IMR-90 (cell line): ENCODE data around the gene PSMB1. TPM values are rescaled to one million over a fixed set of nuclear protein-coding genes. Genes with fewer than 3 reads are reported as not detected.

Experiments
- ATAC-seq: fragments of 200-7000 bp; cut with Tn5 transposase; 2 replicates; pipeline ENCODE4 v1.9.1; 2020; ENCODE audit warnings: low read depth, mild to moderate bottlenecking, moderate library complexity
- BruUV-seq: library from RNA; stranded (reverse); fragments of 400-500 nt; replicated peaks from 2 replicates; lab custom pipeline; 2021; lab: Mats Ljungman, UMichigan
- CTCF ChIA-PET: fragments of 300-600 bp; formaldehyde crosslinking; extraction: SDS; loops from one replicate; lab custom pipeline; 2021; ENCODE audit warnings: antibody characterized with exemption; lab: Yijun Ruan, JAX
- POLR2A ChIA-PET: fragments of 300-600 bp; sonication (Branson Sonifier 250); formaldehyde crosslinking; loops from one replicate; lab custom pipeline; 2022; ENCODE audit warnings: antibody characterized with exemption; ENCODE audit not compliant: unreplicated experiment; lab: Charles Lee
- DNase-seq: peaks from one replicate; pipeline ENCODE4 v3.0.0; 2013
- H2AFZ ChIP-seq: replicated peaks from 2 replicates; pipeline ENCODE3; 2013; ENCODE audit warnings: low read length, mild to moderate bottlenecking; ENCODE audit not compliant: poor library complexity
- H2AK5ac ChIP-seq: 2 replicates; pipeline ENCODE4 v1.6.1; 2013; ENCODE audit warnings: low read depth, low read length, inconsistent platforms
- H2AK9ac ChIP-seq: replicated peaks from 2 replicates; pipeline ENCODE3; 2013; ENCODE audit warnings: mild to moderate bottlenecking, low read depth, low read length, moderate library complexity; ENCODE audit not compliant: poor library complexity
- H2BK120ac ChIP-seq: 2 replicates; pipeline ENCODE4 v1.6.1; 2013; ENCODE audit warnings: low read depth, low read length, inconsistent platforms
- H2BK15ac ChIP-seq: 3 replicates; pipeline ENCODE4 v1.6.1; 2013; ENCODE audit warnings: low read depth, low read length, inconsistent platforms
- H2BK20ac ChIP-seq: 2 replicates; pipeline ENCODE4 v1.6.1; 2013; ENCODE audit warnings: low read depth, mild to moderate bottlenecking, inconsistent platforms, low read length, moderate library complexity
- H2BK5ac ChIP-seq: 2 replicates; pipeline ENCODE4 v1.6.1; 2013; ENCODE audit warnings: mild to moderate bottlenecking, low read depth, low read length, inconsistent platforms; ENCODE audit not compliant: poor library complexity, severe bottlenecking
- H3K14ac ChIP-seq: replicated peaks from 2 replicates; pipeline ENCODE4 v1.6.1; 2013; ENCODE audit warnings: low read depth, low read length, inconsistent platforms
- H3K18ac ChIP-seq: 2 replicates; pipeline ENCODE4 v1.6.1; 2013; ENCODE audit warnings: low read depth, low read length, control low read depth
- H3K23ac ChIP-seq: 2 replicates; pipeline ENCODE4 v1.6.1; 2013; ENCODE audit warnings: low read depth, low read length, inconsistent platforms
- H3K27ac ChIP-seq: 2 replicates; pipeline ENCODE4 v1.5.1; 2013; ENCODE audit warnings: mild to moderate bottlenecking, control low read depth, low read length; ENCODE audit not compliant: insufficient read depth
- H3K27me3 ChIP-seq: 2 replicates; pipeline ENCODE4 v1.6.1; 2013; ENCODE audit warnings: low read length; ENCODE audit not compliant: control insufficient read depth, insufficient read depth
- H3K36me3 ChIP-seq: 2 replicates; pipeline ENCODE4 v1.6.1; 2013; ENCODE audit warnings: low read length, mixed read lengths; ENCODE audit not compliant: control insufficient read depth, insufficient read depth
- H3K4ac ChIP-seq: 2 replicates; pipeline ENCODE4 v1.6.1; 2013; ENCODE audit warnings: low read depth, low read length, inconsistent platforms
- H3K4me1 ChIP-seq: 2 replicates; pipeline ENCODE4 v1.6.1; 2013; ENCODE audit warnings: low read length, mixed read lengths; ENCODE audit not compliant: control insufficient read depth, insufficient read depth
- H3K4me2 ChIP-seq: 2 replicates; pipeline ENCODE4 v1.6.1; 2013; ENCODE audit warnings: low read depth, mild to moderate bottlenecking, control low read depth, low read length, moderate library complexity
- H3K4me3 ChIP-seq: 2 replicates; pipeline ENCODE4 v1.5.1; 2013; ENCODE audit warnings: low read depth, mild to moderate bottlenecking, control low read depth, low read length, moderate library complexity; ENCODE audit not compliant: insufficient read depth
- H3K56ac ChIP-seq: 2 replicates; pipeline ENCODE4 v1.6.1; 2013; ENCODE audit warnings: low read length, inconsistent platforms; ENCODE audit not compliant: insufficient read depth; ENCODE audit errors: extremely low read depth
- H3K79me1 ChIP-seq, 2 experiments: 2 replicates each; pipeline ENCODE4 v1.6.1; 2013; ENCODE audit warnings: low read length in 2 of 2, inconsistent platforms in 1 of 2, low read depth in 1 of 2
- H3K9ac ChIP-seq: 2 replicates; pipeline ENCODE4 v1.6.1; 2013; ENCODE audit warnings: low read depth, low read length, control low read depth
- H3K9me1 ChIP-seq: 2 replicates; pipeline ENCODE4 v1.6.1; 2013; ENCODE audit warnings: low read length, inconsistent platforms; ENCODE audit not compliant: insufficient read depth
- H3K9me3 ChIP-seq: 2 replicates; pipeline ENCODE4 v1.6.1; 2013; ENCODE audit warnings: low read length; ENCODE audit not compliant: control insufficient read depth, insufficient read depth
- H4K20me1 ChIP-seq: 2 replicates; pipeline ENCODE4 v1.6.1; 2013; ENCODE audit warnings: low read length, inconsistent platforms; ENCODE audit not compliant: insufficient read depth
- H4K5ac ChIP-seq: 2 replicates; pipeline ENCODE4 v1.6.1; 2013; ENCODE audit warnings: mild to moderate bottlenecking, low read depth, low read length, control low read depth
- H4K8ac ChIP-seq, 2 experiments: 2 replicates each; pipeline ENCODE4 v1.6.1; 2013; ENCODE audit warnings: low read depth in 2 of 2, low read length in 2 of 2, control low read depth in 1 of 2, inconsistent platforms in 1 of 2
- H4K91ac ChIP-seq: 2 replicates; pipeline ENCODE4 v1.6.1; 2013; ENCODE audit warnings: low read depth, low read length, inconsistent platforms; ENCODE audit not compliant: insufficient read depth
- CHD1 ChIP-seq: IDR thresholded peaks from 2 replicates; pipeline ENCODE4 v1.6.1; 2012; ENCODE audit warnings: low read depth, low read length, improper control_type of control experiment
- CTCF ChIP-seq: conservative IDR thresholded peaks from 2 replicates; pipeline ENCODE4 v1.5.1; 2012; ENCODE audit warnings: mild to moderate bottlenecking, low read depth, low read length, improper control_type of control experiment
- FOS ChIP-seq: fragments of 150-350 bp; IDR thresholded peaks from 2 replicates; pipeline ENCODE4 v1.6.1; 2016; ENCODE audit warnings: low read depth, low read length
- NFE2L2 ChIP-seq: fragments of 150-350 bp; IDR thresholded peaks from 2 replicates; pipeline ENCODE4 v1.6.1; 2016; ENCODE audit warnings: low read depth, mild to moderate bottlenecking, low read length
- POLR2A ChIP-seq: IDR thresholded peaks from 2 replicates; pipeline ENCODE4 v1.6.1; 2012; ENCODE audit warnings: mild to moderate bottlenecking, low read depth, low read length
- SMC3 ChIP-seq: fragments of 150-350 bp; IDR thresholded peaks from 2 replicates; pipeline ENCODE4 v1.6.1; 2016; ENCODE audit warnings: low read depth, mild to moderate bottlenecking, antibody characterized with exemption, low read length, moderate library complexity
- WGBS, 2 experiments: methylation state at CpG; one replicate each; pipeline versions ENCODE4 v1.1.5 to v1.1.7; 2013; ENCODE audit warnings: missing lambda C conversion rate in 2 of 2; ENCODE audit not compliant: insufficient read length in 1 of 2; ENCODE audit errors: extremely low coverage in 2 of 2; 5-methylcytosine and 5-hydroxymethylcytosine counted together
- dilution Hi-C: fragments of 300-500 bp; cut with HindIII; formaldehyde crosslinking; loops from one replicate; pipeline ENCODE4 v1.14.3; 2018; ENCODE audit warnings: low sequenced_read_pairs; ENCODE audit not compliant: unreplicated experiment
- in situ Hi-C: fragments of 300-500 bp; cut with MboI; formaldehyde crosslinking; loops from 3 replicates; pipeline ENCODE4 v1.14.3; 2019; ENCODE audit warnings: low sequenced_read_pairs, inconsistent platforms, mixed read lengths
- intact Hi-C: fragments of 100-400 bp; cut with micrococcal nuclease; formaldehyde crosslinking; loops from 2 replicates; pipeline ENCODE4 v1.10.0; 2022
- polyA plus RNA-seq, 3 experiments: library from polyadenylated mRNA; depleted of rRNA; stranded (reverse); fragments of >200 nt; gene quantifications; 2 replicates each; pipeline ENCODE4 v1.2.3, GENCODE V29; 2012; ENCODE audit warnings: low replicate concordance in 1 of 3
- total RNA-seq: library from RNA; depleted of rRNA; stranded (reverse); fragments of >200 nt; gene quantifications from 2 replicates; pipeline ENCODE4 v1.2.3, GENCODE V29; 2012

PSMB1 gene
- total and polyA plus RNA-seq, 2 of the 4 experiments (the other 2 are of a cell fraction) = 450 to 508 TPM

- no peak overlapping the region for H2BK20ac ChIP-seq
- no peaks in the 10 kb centered on the region for H3K36me3 ChIP-seq
- no peak overlapping the region for H3K4me2 ChIP-seq
- ATAC-seq (no peak), DNase-seq (no peak)
- POLR2A ChIA-PET = no interaction called here
- no peak overlapping the region for H2BK120ac ChIP-seq
- no peak overlapping the region for H3K18ac ChIP-seq
- H3K9me1 ChIP-seq = no peaks in the 10 kb centered on the region
- no peaks in the 10 kb centered on the region for H4K20me1 ChIP-seq
- CTCF ChIA-PET = interaction anchor here (1.0 to 1.6 kb wide), 2 partner anchors 666 to 708 kb away, joined by 3 to 4 read pairs; no protein-coding TSS in a partner anchor
- no peak overlapping the region for H3K9ac ChIP-seq
- H2AK5ac ChIP-seq = no peak overlapping the region
- no TSS peak for BruUV-seq
- H4K91ac ChIP-seq = no peak overlapping the region
- H3K27me3 ChIP-seq = peaks cover 5% of the 10 kb centered on the region; the same call in 1 of the 2 replicates
- no peak overlapping the region for H4K5ac ChIP-seq
- H2BK15ac ChIP-seq = no peak overlapping the region
- no peak overlapping the region for H3K23ac ChIP-seq
- no peak overlapping the region for H3K56ac ChIP-seq
- in situ Hi-C loops = no loop called here
- TF ChIP-seq CHD1 (no peak), POLR2A (no peak), SMC3 (no peak), NFE2L2 (no peak), FOS (no peak), CTCF (no peak)
- H2BK5ac ChIP-seq = no peak overlapping the region
- no peaks in the 10 kb centered on the region for H3K4me1 ChIP-seq
- peaks cover 13% of the 10 kb centered on the region; the same call in 1 of the 2 replicates for H3K9me3 ChIP-seq
- no peak overlapping the region for H3K14ac ChIP-seq
- no peaks in the 10 kb centered on the region for H3K79me1 ChIP-seq
- WGBS, 2 experiments = 0% methylated on average over 1 of the region's 4 CpGs; no CpG with 5 or more reads in 1 of the 2 experiments
- H2AK9ac ChIP-seq = no peak overlapping the region
- H2AFZ ChIP-seq = no peak overlapping the region
- H3K4ac ChIP-seq = no peak overlapping the region
- H4K8ac ChIP-seq = no peak overlapping the region
- intact Hi-C loops = no loop called here
- dilution Hi-C loops = no loop called here
- H3K4me3 ChIP-seq = no peak overlapping the region
- H3K27ac ChIP-seq = no peak overlapping the region
These were observed 55.2 kb downstream of the PSMB1 start for GRCh38 chr6:170497841-170498301.
